Stimulated activated CD4-positive, alpha-beta T cell treated with anti-CD3 and anti-CD28 coated beads, Interleukin-15, amount 100 ng/mL, for 24 hours (primary cell): ENCODE data around the gene FOLR2.
"Not testable (repeated sequence)": the region's sequence is repeated elsewhere in the genome, so short reads cannot be mapped to it uniquely, and the experiment has no call there.

ENCODE experiments used
- DNase-seq: peaks from one replicate; pipeline ENCODE4 v3.0.0-alpha.2; 2020

FOLR2 gene

GRCh38 chr11:72216638-72217037 is at the start of gene FOLR2:
Gene FOLR2, plus strand, starts transcription at chr11:72216794. Its CDS starts 1,791 bp downstream, at chr11:72218585.
- DNase-seq = no peak

- not testable (repeated sequence) for DNase-seq
Measured at GRCh38 chr11:72169046-72169555, 47.5 kb upstream of the FOLR2 start.

- DNase-seq = not testable (repeated sequence)
Measured at GRCh38 chr11:72169754-72170153, 46.8 kb upstream of the FOLR2 start.

- not testable (repeated sequence) for DNase-seq
Measured at GRCh38 chr11:72172043-72172442, 44.6 kb upstream of the FOLR2 start.

- no peak for DNase-seq
Measured at GRCh38 chr11:72173291-72173690, 43.3 kb upstream of the FOLR2 start.

- no peak for DNase-seq
Measured at GRCh38 chr11:72174302-72175070, 42.1 kb upstream of the FOLR2 start.

GRCh38 chr11:72177656-72178055 is 38.9 kb upstream of the FOLR2 start:
- DNase-seq = no peak

GRCh38 chr11:72179049-72179803 is 37.4 kb upstream of the FOLR2 start:
- DNase-seq = no peak

- peak; percentile 17 for DNase-seq
Measured at GRCh38 chr11:72179804-72180396, 36.7 kb upstream of the FOLR2 start.

GRCh38 chr11:72180892-72181552 is 35.6 kb upstream of the FOLR2 start:
- DNase-seq = not testable (repeated sequence)

GRCh38 chr11:72181553-72181958 is 35.0 kb upstream of the FOLR2 start:
- not testable (repeated sequence) for DNase-seq

- no peak for DNase-seq
Measured at GRCh38 chr11:72188267-72188666, 28.3 kb upstream of the FOLR2 start.

GRCh38 chr11:72189455-72190250 is 26.9 kb upstream of the FOLR2 start:
- no peak for DNase-seq

GRCh38 chr11:72190631-72191071 is 25.9 kb upstream of the FOLR2 start:
- no peak for DNase-seq

GRCh38 chr11:72191961-72192381 is 24.6 kb upstream of the FOLR2 start, which contains the start of gene FOLR1:
Gene FOLR1, plus strand, starts transcription at chr11:72192140. Its CDS starts 34 bp downstream, at chr11:72192174.
- DNase-seq = no peak

- DNase-seq = no peak
Measured at GRCh38 chr11:72195518-72196270, 20.9 kb upstream of the FOLR2 start.

GRCh38 chr11:72201445-72201844 is 15.1 kb upstream of the FOLR2 start:
- not testable (repeated sequence) for DNase-seq

GRCh38 chr11:72202571-72202970 is 14.0 kb upstream of the FOLR2 start:
- no peak for DNase-seq

- no peak for DNase-seq
Measured at GRCh38 chr11:72203163-72203562, 13.4 kb upstream of the FOLR2 start.

GRCh38 chr11:72204886-72205285 is 11.7 kb upstream of the FOLR2 start:
- no peak for DNase-seq

GRCh38 chr11:72206794-72207193 is 9.8 kb upstream of the FOLR2 start:
- DNase-seq = not testable (repeated sequence)
